HepG2 (cell line): Measurements from ENCODE around the gene CD6. TPM values are rescaled to one million over a fixed set of nuclear protein-coding genes. Genes with fewer than 3 reads are reported as not detected.

Source experiments
- ATAC-seq: fragments of 200-7000 bp; cut with Tn5 transposase; 3 replicates; pipeline ENCODE4 v1.9.1; 2020; ENCODE audit warnings: mild to moderate bottlenecking, moderate library complexity
- BruUV-seq: library from RNA; stranded (reverse); fragments of 400-500 nt; replicated peaks from 2 replicates; lab custom pipeline; 2021; lab: Mats Ljungman, UMichigan
- CTCF ChIA-PET: fragments of 300-600 bp; formaldehyde crosslinking; extraction: SDS; loops from one replicate; lab custom pipeline; 2021; ENCODE audit warnings: low total read pairs, inconsistent platforms, low intra/inter-chr PET ratio; lab: Yijun Ruan, JAX
- POLR2A ChIA-PET: fragments of 350-600 bp; sonication (Branson Sonifier 250); formaldehyde crosslinking; loops from one replicate; lab custom pipeline; 2020; ENCODE audit warnings: antibody characterized with exemption, inconsistent platforms; lab: Yijun Ruan, JAX
- DNase-seq: peaks from one replicate; pipeline ENCODE4 v3.0.0-alpha.2; 2015; ENCODE audit warnings: low spot score
- FAIRE-seq: peaks from 3 replicates; lab custom pipeline; 2011; peaks lifted over from hg19 to GRCh38; lab: Jason Lieb, UNC
- H2AFZ ChIP-seq: one replicate; pipeline ENCODE4 v1.6.1; 2011; ENCODE audit warnings: low read length, inconsistent platforms
- H3K27ac ChIP-seq: fragments of 300-600 bp; 3 replicates; pipeline ENCODE4 v1.8.0; 2011; ENCODE audit warnings: mixed run types, mild to moderate bottlenecking, mixed read lengths, low read length, inconsistent platforms; ENCODE audit not compliant: insufficient read depth; ENCODE audit errors: extremely low read length
- H3K27me3 ChIP-seq, 2 experiments: fragments of 200-600 bp in 1 of 2; 2 replicates in 1 of 2; 3 replicates in 1 of 2; pipeline versions ENCODE4 v1.6.0 to v1.8.0; 2011; ENCODE audit warnings: low read length in 2 of 2, mild to moderate bottlenecking in 2 of 2, moderate library complexity in 2 of 2, inconsistent platforms in 1 of 2; ENCODE audit not compliant: insufficient read depth in 2 of 2, control insufficient read depth in 1 of 2
- H3K36me3 ChIP-seq, 2 experiments: fragments of 200-600 bp in 1 of 2; replicated peaks in 1 of 2; 2 replicates in 1 of 2; 3 replicates in 1 of 2; pipeline versions ENCODE4 v1.5.1 to v1.8.0; 2011; ENCODE audit warnings: low read length in 2 of 2, inconsistent platforms in 1 of 2; ENCODE audit not compliant: insufficient read depth in 2 of 2, control insufficient read depth in 1 of 2
- H3K4me1 ChIP-seq: 2 replicates; pipeline ENCODE4 v1.5.1; 2012; ENCODE audit warnings: low read length, inconsistent platforms; ENCODE audit not compliant: insufficient read depth
- H3K4me2 ChIP-seq: 2 replicates; pipeline ENCODE4 v1.6.0; 2011; ENCODE audit warnings: low read depth, low read length, inconsistent platforms
- H3K4me3 ChIP-seq, 3 experiments: fragments of 200-600 bp in 1 of 3; sonication (generic), shearing (Covaris generic) in 1 of 3; replicated peaks in 1 of 3; 2 replicates each; pipeline ENCODE4 v1.5.1; 2011 to 2016; ENCODE audit warnings: low read length in 3 of 3, inconsistent platforms in 2 of 3, low read depth in 2 of 3, mild to moderate bottlenecking in 2 of 3, control low read depth in 1 of 3, mixed read lengths in 1 of 3; ENCODE audit not compliant: insufficient read depth in 1 of 3
- H3K79me2 ChIP-seq: one replicate; pipeline ENCODE4 v1.6.1; 2011; ENCODE audit warnings: low read length, inconsistent platforms; ENCODE audit not compliant: insufficient read depth
- H3K9ac ChIP-seq: 2 replicates; pipeline ENCODE4 v1.6.0; 2011; ENCODE audit warnings: mild to moderate bottlenecking, low read depth, low read length, inconsistent platforms; ENCODE audit not compliant: insufficient read depth
- H3K9me3 ChIP-seq: 2 replicates; pipeline ENCODE4 v1.5.1; 2012; ENCODE audit warnings: mild to moderate bottlenecking, low read length
- H4K20me1 ChIP-seq: 2 replicates; pipeline ENCODE4 v1.6.0; 2011; ENCODE audit warnings: inconsistent platforms, mild to moderate bottlenecking, low read length, moderate library complexity; ENCODE audit not compliant: insufficient read depth
- BHLHE40 ChIP-seq: IDR thresholded peaks from 2 replicates; pipeline ENCODE4 v1.6.1; 2011; ENCODE audit warnings: low read length, improper control_type of control experiment
- HNRNPL ChIP-seq: fragments of 200-400 bp; formaldehyde crosslinking; IDR thresholded peaks from 2 replicates; pipeline ENCODE4 v1.6.1; 2017; ENCODE audit warnings: mild to moderate bottlenecking, low read depth, low read length
- HOXD1 ChIP-seq: sonication (generic); formaldehyde crosslinking; IDR thresholded peaks from 2 replicates; pipeline ENCODE4 v1.5.0; 2020; ENCODE audit warnings: missing genetic modification reagents
- MYC ChIP-seq: sonication (generic); formaldehyde crosslinking; IDR thresholded peaks from 2 replicates; pipeline ENCODE4 v1.9.0; 2021; ENCODE audit warnings: missing genetic modification reagents, borderline replicate concordance
- POLR2AphosphoS5 ChIP-seq: IDR thresholded peaks from 2 replicates; pipeline ENCODE4 v1.6.1; 2012; ENCODE audit warnings: low read depth, low read length
- PREB ChIP-seq: sonication (generic); formaldehyde crosslinking; IDR thresholded peaks from 2 replicates; pipeline ENCODE4 v1.4.0; 2020; ENCODE audit warnings: missing genetic modification reagents
- SIN3B ChIP-seq: fragments of 150-350 bp; IDR thresholded peaks from 2 replicates; pipeline ENCODE4 v1.6.1; 2014; ENCODE audit warnings: low read length
- ZNF12 ChIP-seq: sonication (generic); formaldehyde crosslinking; IDR thresholded peaks from 2 replicates; pipeline ENCODE4 v1.5.0; 2020; ENCODE audit warnings: missing genetic modification reagents
- ZNF138 ChIP-seq: sonication (generic); formaldehyde crosslinking; IDR thresholded peaks from 2 replicates; pipeline ENCODE4 v1.5.0; 2020; ENCODE audit warnings: mild to moderate bottlenecking, low read depth, missing genetic modification reagents
- ZNF572 ChIP-seq: sonication (generic); formaldehyde crosslinking; IDR thresholded peaks from 2 replicates; pipeline ENCODE4 v1.5.1; 2020; ENCODE audit warnings: mild to moderate bottlenecking, missing genetic modification reagents
- WGBS: methylation state at CpG from one replicate; pipeline ENCODE4 v1.1.6; 2017; ENCODE audit warnings: low lambda C conversion rate; 5-methylcytosine and 5-hydroxymethylcytosine counted together
- in situ Hi-C: cut with HindIII; loops from 2 replicates; pipeline ENCODE4 v1.10.0; 2017; ENCODE audit warnings: low pct_unique_long_range_greater_than_20kb; ENCODE audit not compliant: extremely low pct_ligation_motif_present
- intact Hi-C: fragments of 100-400 bp; cut with micrococcal nuclease; formaldehyde crosslinking; loops from one replicate; pipeline ENCODE4 v1.10.0; 2022; ENCODE audit not compliant: unreplicated experiment
- polyA plus RNA-seq, 8 experiments: library from polyadenylated mRNA; depleted of rRNA in 3 of 8; stranded (reverse) in 7 of 8; unstranded in 1 of 8; fragments of >200 nt; fragmentation: Illumina TruSeq in 4 of 8; extraction: Trizol in 4 of 8; gene quantifications; 2 replicates each; pipeline versions ENCODE4 v1.2.1 to v1.2.3, GENCODE V29; 2011 to 2016; ENCODE audit warnings: low read depth in 4 of 8, missing spikeins in 1 of 8, mixed read lengths in 1 of 8; ENCODE audit not compliant: insufficient read depth in 1 of 8
- total RNA-seq, 5 experiments: library from RNA; depleted of rRNA; stranded (reverse); fragments of >200 nt; fragmentation: Illumina TruSeq; extraction: Trizol; gene quantifications; 2 replicates each; pipeline ENCODE4 v1.2.3, GENCODE V29; 2016; ENCODE audit warnings: low read depth in 1 of 5

The CD6 gene
- total and polyA plus RNA-seq, 2 of the 13 experiments (the other 11 are each of a cell fraction or from before 2014, with no cell fraction given), result not detected

GRCh38 chr11:61046833-61047232 lies 75.4 kb downstream of the CD6 start:
- Histone ChIP-seq H3K9ac (no peak overlapping the region), H3K4me2 (no peak overlapping the region), H3K36me3 (no peaks in the 10 kb centered on the region), H3K9me3 (no peaks in the 10 kb centered on the region), H4K20me1 (no peaks in the 10 kb centered on the region), H3K4me1 (no peaks in the 10 kb centered on the region), H3K27ac (no peak overlapping the region), H3K4me3 (no peak overlapping the region), H3K79me2 (no peaks in the 10 kb centered on the region), H2AFZ (no peak overlapping the region), H3K27me3 (peaks cover 1 to 56% of the 10 kb centered on the region in 2 experiments; a peak in 4 of 5 replicates)
- FAIRE-seq (no peak), DNase-seq (no peak), ATAC-seq (no peak)
- TF ChIP-seq SIN3B (no peak), ZNF12 (CRISPR knock-in tag) (no peak), PREB (CRISPR knock-in tag) (no peak), HNRNPL (no peak), ZNF572 (CRISPR knock-in tag) (no peak), ZNF138 (CRISPR knock-in tag) (no peak), BHLHE40 (no peak), HOXD1 (CRISPR knock-in tag) (no peak), POLR2AphosphoS5 (no peak), MYC (CRISPR knock-in tag) (no peak)
- in situ Hi-C loops, result no loop called here
- BruUV-seq, result no TSS peak
- intact Hi-C loops, result no loop called here
- POLR2A ChIA-PET, result no interaction called here
- 20% methylated on average over 2 of the region's 2 CpGs for WGBS
- CTCF ChIA-PET, result no interaction called here
